ENCODE data around the gene ACACA.
A peak's percentile ranks its signal among the peaks of the same experiment; 100 is the strongest.

ACACA gene

GRCh38 chr17:37240381-37240780, 166.3 kb downstream of the ACACA start:
- Histone ChIP-seq H3K27ac (no peak overlapping the region), H3K27me3 (ENCODE audit: control insufficient read depth, insufficient read depth, low read length) (no peaks in the 10 kb centered on the region), H2AFZ (no peak overlapping the region), H3K79me2 (no peaks in the 10 kb centered on the region), H3K36me3 (ENCODE audit: control insufficient read depth, insufficient read depth, low read length) (no peaks in the 10 kb centered on the region), H3K4me2 (ENCODE audit: low read length) (no peak overlapping the region), H3K9ac (no peak overlapping the region), H3K9me3 (ENCODE audit: control insufficient read depth, low read length) (no peaks in the 10 kb centered on the region), H3K4me3 (ENCODE audit: low read depth, low read length) (no peak overlapping the region), H3K4me1 (no peaks in the 10 kb centered on the region)
- TF ChIP-seq, protein P1, sequence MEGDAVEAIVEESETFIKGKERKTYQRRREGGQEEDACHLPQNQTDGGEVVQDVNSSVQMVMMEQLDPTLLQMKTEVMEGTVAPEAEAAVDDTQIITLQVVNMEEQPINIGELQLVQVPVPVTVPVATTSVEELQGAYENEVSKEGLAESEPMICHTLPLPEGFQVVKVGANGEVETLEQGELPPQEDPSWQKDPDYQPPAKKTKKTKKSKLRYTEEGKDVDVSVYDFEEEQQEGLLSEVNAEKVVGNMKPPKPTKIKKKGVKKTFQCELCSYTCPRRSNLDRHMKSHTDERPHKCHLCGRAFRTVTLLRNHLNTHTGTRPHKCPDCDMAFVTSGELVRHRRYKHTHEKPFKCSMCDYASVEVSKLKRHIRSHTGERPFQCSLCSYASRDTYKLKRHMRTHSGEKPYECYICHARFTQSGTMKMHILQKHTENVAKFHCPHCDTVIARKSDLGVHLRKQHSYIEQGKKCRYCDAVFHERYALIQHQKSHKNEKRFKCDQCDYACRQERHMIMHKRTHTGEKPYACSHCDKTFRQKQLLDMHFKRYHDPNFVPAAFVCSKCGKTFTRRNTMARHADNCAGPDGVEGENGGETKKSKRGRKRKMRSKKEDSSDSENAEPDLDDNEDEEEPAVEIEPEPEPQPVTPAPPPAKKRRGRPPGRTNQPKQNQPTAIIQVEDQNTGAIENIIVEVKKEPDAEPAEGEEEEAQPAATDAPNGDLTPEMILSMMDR (IDR thresholded peaks at IDR 0.05), result no peak

DNA sequence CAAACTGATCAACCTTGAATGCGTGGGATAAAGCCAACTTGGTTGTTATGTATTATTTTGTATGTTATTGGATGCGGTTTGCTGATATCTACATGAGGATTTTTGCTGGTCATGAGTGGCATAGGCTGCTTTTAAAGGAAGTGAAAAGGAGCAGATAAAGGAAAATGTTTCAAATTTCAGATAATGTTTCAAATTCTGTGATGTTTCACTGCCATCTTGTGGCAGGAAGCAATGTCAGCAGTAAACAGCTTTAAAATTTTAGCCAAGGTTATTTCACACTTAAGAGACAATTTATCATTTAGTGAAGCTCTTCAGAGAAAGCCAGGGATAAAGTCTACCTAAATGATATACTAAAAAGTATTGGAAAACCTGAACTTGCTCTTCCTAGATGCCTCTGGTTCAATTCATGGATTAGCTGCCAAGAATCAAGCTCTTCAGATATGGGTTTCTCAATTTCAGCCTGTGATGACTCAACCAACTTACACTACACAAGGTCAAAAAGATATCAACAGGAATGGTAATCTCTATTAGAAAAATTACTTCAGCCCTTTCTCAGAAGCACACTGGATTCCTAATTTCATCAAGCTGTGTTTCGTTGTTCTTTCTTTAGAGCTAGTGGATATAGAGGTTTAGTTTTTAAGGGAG, 166.8 kb downstream of the ACACA start:
- Histone ChIP-seq H3K4me3 (ENCODE audit: low read depth, low read length) (no peak overlapping the region), H3K4me2 (ENCODE audit: low read length) (no peak overlapping the region), H3K27me3 (ENCODE audit: control insufficient read depth, insufficient read depth, low read length) (no peaks in the 10 kb centered on the region), H3K4me1 (no peaks in the 10 kb centered on the region), H3K9ac (no peak overlapping the region), H3K9me3 (ENCODE audit: control insufficient read depth, low read length) (no peaks in the 10 kb centered on the region), H3K27ac (no peak overlapping the region), H3K36me3 (ENCODE audit: control insufficient read depth, insufficient read depth, low read length) (no peaks in the 10 kb centered on the region), H2AFZ (no peak overlapping the region), H3K79me2 (no peaks in the 10 kb centered on the region)
- TF ChIP-seq, protein P1 (IDR thresholded peaks at IDR 0.05), result peak; percentile 64

- H3K27ac ChIP-seq, result no peak overlapping the region
- no peaks in the 10 kb centered on the region for H3K79me2 ChIP-seq
- H3K36me3 ChIP-seq (ENCODE audit: control insufficient read depth, insufficient read depth, low read length), result no peaks in the 10 kb centered on the region
- H3K27me3 ChIP-seq (ENCODE audit: control insufficient read depth, insufficient read depth, low read length), result no peaks in the 10 kb centered on the region
- H3K4me2 ChIP-seq (ENCODE audit: low read length), result no peak overlapping the region
- H2AFZ ChIP-seq, result no peak overlapping the region
- no peaks in the 10 kb centered on the region for H3K9me3 ChIP-seq (ENCODE audit: control insufficient read depth, low read length)
- TF ChIP-seq, protein P1 (IDR thresholded peaks at IDR 0.05), result no peak
- no peak overlapping the region for H3K4me3 ChIP-seq (ENCODE audit: low read depth, low read length)
- no peak overlapping the region for H3K9ac ChIP-seq
- H3K4me1 ChIP-seq, result no peaks in the 10 kb centered on the region
Measured at GRCh38 chr17:37234106-37234505, 172.5 kb downstream of the ACACA start.

DNA sequence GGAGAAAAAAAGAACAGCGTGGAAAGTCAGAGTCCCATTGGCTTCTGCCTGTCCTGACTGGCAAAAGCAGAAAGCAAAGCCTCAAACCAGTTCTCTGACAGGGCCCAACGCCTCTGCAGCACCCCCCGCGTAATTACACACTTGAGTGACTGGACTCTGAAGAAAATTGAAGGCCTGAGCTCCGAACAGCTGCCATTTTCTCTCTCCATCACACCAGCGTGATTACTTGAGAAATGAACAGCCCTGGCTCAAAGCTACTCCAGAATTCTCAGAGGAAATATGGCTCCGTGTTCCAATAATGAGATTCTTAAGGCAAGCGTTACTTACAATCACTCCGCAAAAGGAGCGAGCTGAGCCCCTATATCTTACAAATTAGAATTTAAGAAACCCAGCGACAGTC, 173.6 kb downstream of the ACACA start:
- Histone ChIP-seq H2AFZ (no peak overlapping the region), H3K4me3 (ENCODE audit: low read depth, low read length) (no peak overlapping the region), H3K36me3 (ENCODE audit: control insufficient read depth, insufficient read depth, low read length) (no peaks in the 10 kb centered on the region), H3K9me3 (ENCODE audit: control insufficient read depth, low read length) (no peaks in the 10 kb centered on the region), H3K4me1 (no peaks in the 10 kb centered on the region), H3K27ac (no peak overlapping the region), H3K9ac (no peak overlapping the region), H3K4me2 (ENCODE audit: low read length) (no peak overlapping the region), H3K79me2 (no peaks in the 10 kb centered on the region), H3K27me3 (ENCODE audit: control insufficient read depth, insufficient read depth, low read length) (no peaks in the 10 kb centered on the region)
- TF ChIP-seq, protein P1 (IDR thresholded peaks at IDR 0.05), result no peak

DNA sequence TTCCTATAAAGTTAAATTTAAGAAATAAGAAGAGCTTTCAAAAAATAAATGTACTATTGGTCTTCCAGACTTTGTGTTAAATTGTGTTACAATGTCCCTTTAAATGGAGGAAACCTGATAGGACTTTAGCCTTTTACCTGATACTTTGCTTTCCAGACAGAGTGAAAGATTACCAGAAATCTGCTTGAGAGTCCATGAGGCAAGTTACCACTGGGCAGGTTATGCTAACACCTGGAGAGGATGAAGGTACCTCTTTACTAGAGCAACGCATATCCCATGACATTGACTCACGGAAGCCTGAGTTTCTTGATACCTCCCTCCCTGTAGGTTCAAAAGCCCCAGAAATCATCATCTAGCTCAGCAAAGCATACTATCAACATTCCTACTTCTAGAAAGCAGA, 174.7 kb downstream of the ACACA start:
- no peaks in the 10 kb centered on the region for H3K4me1 ChIP-seq
- H3K4me2 ChIP-seq (ENCODE audit: low read length), result no peak overlapping the region
- no peak overlapping the region for H3K27ac ChIP-seq
- no peak overlapping the region for H3K9ac ChIP-seq
- H3K79me2 ChIP-seq, result no peaks in the 10 kb centered on the region
- no peak overlapping the region for H3K4me3 ChIP-seq (ENCODE audit: low read depth, low read length)
- no peaks in the 10 kb centered on the region for H3K27me3 ChIP-seq (ENCODE audit: control insufficient read depth, insufficient read depth, low read length)
- H3K9me3 ChIP-seq (ENCODE audit: control insufficient read depth, low read length), result no peaks in the 10 kb centered on the region
- no peaks in the 10 kb centered on the region for H3K36me3 ChIP-seq (ENCODE audit: control insufficient read depth, insufficient read depth, low read length)
- TF ChIP-seq, protein P1 (IDR thresholded peaks at IDR 0.05), result no peak
- H2AFZ ChIP-seq, result no peak overlapping the region
